Central memory CD8-positive, alpha-beta T cell (primary cell): ENCODE measurements around the gene SHB.

ENCODE experiments used
- ATAC-seq: fragments of 150-1000 bp; cut with Tn5 transposase; replicated peaks from 2 replicates; pipeline ENCODE4 v1.10.0; 2022; ENCODE audit warnings: mild to moderate bottlenecking, moderate FRiP score, moderate number of reproducible peaks; ENCODE audit not compliant: poor library complexity, severe bottlenecking; ENCODE audit errors: extremely low read depth
- DNase-seq, 2 donors: peaks; one replicate each; pipeline ENCODE4 v3.0.0; 2021; ENCODE audit warnings: low spot score in 2 of 2
- H3K27ac Mint-ChIP-seq: one replicate; pipeline ENCODE4 v1.8.0; 2022; ENCODE audit warnings: low read depth, mild to moderate bottlenecking, moderate library complexity, mixed read lengths
- H3K27me3 Mint-ChIP-seq: one replicate; pipeline ENCODE4 v1.8.0; 2022; ENCODE audit warnings: mixed read lengths
- H3K36me3 Mint-ChIP-seq: one replicate; pipeline ENCODE4 v1.8.0; 2022; ENCODE audit warnings: mild to moderate bottlenecking, moderate library complexity, mixed read lengths; ENCODE audit not compliant: insufficient read depth
- H3K4me1 Mint-ChIP-seq: one replicate; pipeline ENCODE4 v1.8.0; 2022; ENCODE audit warnings: mixed read lengths
- H3K4me3 Mint-ChIP-seq: one replicate; pipeline ENCODE4 v1.8.0; 2022; ENCODE audit warnings: mild to moderate bottlenecking, moderate library complexity, mixed read lengths
- H3K9me3 Mint-ChIP-seq: one replicate; pipeline ENCODE4 v1.8.0; 2022; ENCODE audit warnings: mixed read lengths

The SHB gene

GRCh38 chr9:38101423-38101822 is 32.4 kb upstream of the SHB start:
- H3K36me3 Mint-ChIP-seq = no peaks in the 10 kb centered on the region
- peaks cover 49% of the 10 kb centered on the region for H3K27me3 Mint-ChIP-seq
- no peaks in the 10 kb centered on the region for H3K9me3 Mint-ChIP-seq
- no peak overlapping the region for H3K4me3 Mint-ChIP-seq
- no peaks in the 10 kb centered on the region for H3K4me1 Mint-ChIP-seq
- no peak overlapping the region for H3K27ac Mint-ChIP-seq
- ATAC-seq = no peak
- DNase-seq = no peak

- no peak for ATAC-seq
- H3K9me3 Mint-ChIP-seq = no peaks in the 10 kb centered on the region
- H3K4me1 Mint-ChIP-seq = no peaks in the 10 kb centered on the region
- H3K4me3 Mint-ChIP-seq = no peak overlapping the region
- H3K27me3 Mint-ChIP-seq = peaks cover 19% of the 10 kb centered on the region
- DNase-seq = no peak
- H3K36me3 Mint-ChIP-seq = no peaks in the 10 kb centered on the region
- H3K27ac Mint-ChIP-seq = no peak overlapping the region
Measured at GRCh38 chr9:38096238-38096805, 27.3 kb upstream of the SHB start.

- Mint-ChIP-seq H3K9me3 (no peaks in the 10 kb centered on the region), H3K36me3 (no peaks in the 10 kb centered on the region), H3K4me3 (no peak overlapping the region), H3K27me3 (peaks cover 17% of the 10 kb centered on the region), H3K27ac (no peak overlapping the region), H3K4me1 (no peaks in the 10 kb centered on the region)
- DNase-seq (no peak), ATAC-seq (no peak)
Measured at GRCh38 chr9:38094165-38094564, 25.1 kb upstream of the SHB start.

- H3K27me3 Mint-ChIP-seq = peaks cover 9% of the 10 kb centered on the region
- peaks cover 5% of the 10 kb centered on the region for H3K4me1 Mint-ChIP-seq
- no peaks in the 10 kb centered on the region for H3K9me3 Mint-ChIP-seq
- DNase-seq = no peak
- H3K36me3 Mint-ChIP-seq = no peaks in the 10 kb centered on the region
- H3K27ac Mint-ChIP-seq = no peak overlapping the region
- no peak for ATAC-seq
- H3K4me3 Mint-ChIP-seq = no peak overlapping the region
Measured at GRCh38 chr9:38092656-38093055, 23.6 kb upstream of the SHB start.

- Mint-ChIP-seq H3K27ac (no peak overlapping the region), H3K4me1 (peaks cover 5% of the 10 kb centered on the region), H3K9me3 (no peaks in the 10 kb centered on the region), H3K4me3 (no peak overlapping the region), H3K27me3 (peaks cover 9% of the 10 kb centered on the region), H3K36me3 (no peaks in the 10 kb centered on the region)
- ATAC-seq (no peak), DNase-seq (no peak)
Measured at GRCh38 chr9:38092200-38092524, 23.1 kb upstream of the SHB start.

- Mint-ChIP-seq H3K27me3 (peaks cover 9% of the 10 kb centered on the region), H3K4me3 (no peak overlapping the region), H3K27ac (no peak overlapping the region)
Measured at GRCh38 chr9:38091310-38092199, 22.5 kb upstream of the SHB start.

GRCh38 chr9:38090170-38090569 is 21.1 kb upstream of the SHB start:
- ATAC-seq (no peak), DNase-seq (no peak)
- Mint-ChIP-seq H3K27me3 (peaks cover 11% of the 10 kb centered on the region), H3K36me3 (peaks cover 2% of the 10 kb centered on the region), H3K4me3 (no peak overlapping the region), H3K4me1 (peaks cover 5% of the 10 kb centered on the region), H3K27ac (no peak overlapping the region), H3K9me3 (no peaks in the 10 kb centered on the region)

More at GRCh38 chr9:38091310-38092199, 22.5 kb upstream of the SHB start:
- Mint-ChIP-seq H3K4me1 (peaks cover 5% of the 10 kb centered on the region), H3K36me3 (peaks cover 2% of the 10 kb centered on the region), H3K9me3 (no peaks in the 10 kb centered on the region)
- DNase-seq (no peak), ATAC-seq (no peak)

- no peaks in the 10 kb centered on the region for H3K9me3 Mint-ChIP-seq
- H3K27ac Mint-ChIP-seq = no peak overlapping the region
- no peak for DNase-seq
- H3K4me3 Mint-ChIP-seq = no peak overlapping the region
- H3K4me1 Mint-ChIP-seq = peaks cover 5% of the 10 kb centered on the region
- H3K27me3 Mint-ChIP-seq = peaks cover 16% of the 10 kb centered on the region
- no peak for ATAC-seq
- H3K36me3 Mint-ChIP-seq = peaks cover 2% of the 10 kb centered on the region
Measured at GRCh38 chr9:38089387-38090165, 20.5 kb upstream of the SHB start.

GRCh38 chr9:38088006-38088925 is 19.2 kb upstream of the SHB start:
- peak; percentile 55 to 70 for DNase-seq

GRCh38 chr9:38086496-38086895 is 17.5 kb upstream of the SHB start:
- no peak for DNase-seq

More at GRCh38 chr9:38088006-38088925, 19.2 kb upstream of the SHB start:
- H3K4me3 Mint-ChIP-seq = no peak overlapping the region
- no peak overlapping the region for H3K27ac Mint-ChIP-seq
- ATAC-seq = peak; percentile 32
- H3K36me3 Mint-ChIP-seq = peaks cover 4% of the 10 kb centered on the region
- H3K9me3 Mint-ChIP-seq = no peaks in the 10 kb centered on the region
- H3K4me1 Mint-ChIP-seq = peaks cover 5% of the 10 kb centered on the region
- peaks cover 20% of the 10 kb centered on the region for H3K27me3 Mint-ChIP-seq

GRCh38 chr9:38085308-38085707 is 16.3 kb upstream of the SHB start:
- no peak for ATAC-seq
- H3K9me3 Mint-ChIP-seq = no peaks in the 10 kb centered on the region
- no peak for DNase-seq
- no peak overlapping the region for H3K4me3 Mint-ChIP-seq
- H3K4me1 Mint-ChIP-seq = peaks cover 5% of the 10 kb centered on the region
- no peak overlapping the region for H3K27ac Mint-ChIP-seq
- peaks cover 4% of the 10 kb centered on the region for H3K36me3 Mint-ChIP-seq
- peaks cover 34% of the 10 kb centered on the region for H3K27me3 Mint-ChIP-seq

More at GRCh38 chr9:38086496-38086895, 17.5 kb upstream of the SHB start:
- H3K27me3 Mint-ChIP-seq = peaks cover 28% of the 10 kb centered on the region
- no peaks in the 10 kb centered on the region for H3K9me3 Mint-ChIP-seq
- no peak overlapping the region for H3K4me3 Mint-ChIP-seq
- no peak for ATAC-seq
- H3K4me1 Mint-ChIP-seq = peaks cover 5% of the 10 kb centered on the region
- peaks cover 4% of the 10 kb centered on the region for H3K36me3 Mint-ChIP-seq
- H3K27ac Mint-ChIP-seq = no peak overlapping the region

- no peak overlapping the region for H3K27ac Mint-ChIP-seq
- H3K36me3 Mint-ChIP-seq = peaks cover 4% of the 10 kb centered on the region
- no peaks in the 10 kb centered on the region for H3K9me3 Mint-ChIP-seq
- ATAC-seq (no peak), DNase-seq (no peak)
- H3K4me1 Mint-ChIP-seq = peaks cover 5% of the 10 kb centered on the region
- no peak overlapping the region for H3K4me3 Mint-ChIP-seq
- peaks cover 33% of the 10 kb centered on the region for H3K27me3 Mint-ChIP-seq
Measured at GRCh38 chr9:38084556-38084880, 15.5 kb upstream of the SHB start.
